GM12878 (cell line): ENCODE data around the gene LSM10. TPM values are rescaled to one million over a fixed set of nuclear protein-coding genes. Genes with fewer than 3 reads are reported as not detected.

Source experiments
- ATAC-seq: fragments of 200-7000 bp; cut with Tn5 transposase; 3 replicates; pipeline ENCODE4 v1.9.1; 2020; ENCODE audit warnings: mild to moderate bottlenecking, moderate library complexity
- BruUV-seq: library from RNA; stranded (reverse); fragments of 400-500 nt; replicated peaks from 2 replicates; lab custom pipeline; 2021; lab: Mats Ljungman, UMichigan
- CTCF ChIA-PET: fragments of 300-600 bp; sonication (Branson Sonifier 250); formaldehyde crosslinking; extraction: SDS; loops from one replicate; lab custom pipeline; 2021; ENCODE audit warnings: inconsistent platforms; lab: Yijun Ruan, JAX
- POLR2A ChIA-PET: fragments of 350-600 bp; formaldehyde crosslinking; extraction: SDS; loops from one replicate; lab custom pipeline; 2021; ENCODE audit warnings: inconsistent platforms; lab: Charles Lee
- RAD21 ChIA-PET: fragments of 300-600 bp; sonication (Branson Sonifier 250); formaldehyde crosslinking; loops from one replicate; lab custom pipeline; 2023; ENCODE audit warnings: antibody characterized with exemption; ENCODE audit not compliant: unreplicated experiment; lab: Charles Lee
- SMC1A ChIA-PET: fragments of 300-600 bp; sonication (Branson Sonifier 250); formaldehyde crosslinking; loops from one replicate; lab custom pipeline; 2023; ENCODE audit not compliant: unreplicated experiment, uncharacterized antibody; lab: Charles Lee
- DNase-seq: peaks from one replicate; pipeline ENCODE4 v3.0.0-alpha.2; 2011; ENCODE audit warnings: low read depth, low spot score
- FAIRE-seq: peaks from 3 replicates; lab custom pipeline; 2011; peaks lifted over from hg19 to GRCh38; lab: Jason Lieb, UNC
- H2AFZ ChIP-seq: 2 replicates; pipeline ENCODE4 v1.6.0; 2011; ENCODE audit warnings: low read depth, low read length, control low read depth; ENCODE audit not compliant: control insufficient read depth
- H3K27ac ChIP-seq: 2 replicates; pipeline ENCODE4 v1.5.1; 2011; ENCODE audit warnings: control low read depth; ENCODE audit not compliant: control insufficient read depth, insufficient read depth
- H3K27me3 ChIP-seq, 2 experiments: replicated peaks in 1 of 2; 2 replicates each; pipeline versions ENCODE4 v1.6.0 to v1.6.1; 2011; ENCODE audit warnings: low read length in 1 of 2; ENCODE audit not compliant: control insufficient read depth in 2 of 2, insufficient read depth in 2 of 2
- H3K36me3 ChIP-seq, 2 experiments: 2 replicates each; pipeline ENCODE4 v1.5.1; 2011; ENCODE audit warnings: low read length in 1 of 2; ENCODE audit not compliant: control insufficient read depth in 2 of 2, insufficient read depth in 2 of 2
- H3K4me1 ChIP-seq: 2 replicates; pipeline ENCODE4 v1.6.1; 2011; ENCODE audit warnings: mild to moderate bottlenecking, low read length, moderate library complexity, mixed read lengths; ENCODE audit not compliant: control insufficient read depth, insufficient read depth
- H3K4me2 ChIP-seq: 2 replicates; pipeline ENCODE4 v1.6.0; 2011; ENCODE audit warnings: control low read depth; ENCODE audit not compliant: control insufficient read depth, insufficient read depth
- H3K4me3 ChIP-seq: fragments of 200-600 bp; sonication (generic); 2 replicates; pipeline ENCODE4 v1.5.1; 2016
- H3K79me2 ChIP-seq: 2 replicates; pipeline ENCODE4 v1.6.0; 2011; ENCODE audit warnings: low read length; ENCODE audit not compliant: control insufficient read depth, insufficient read depth
- H3K9ac ChIP-seq: 2 replicates; pipeline ENCODE4 v1.8.0; 2011; ENCODE audit warnings: low read length, control low read depth, mixed read lengths; ENCODE audit not compliant: control insufficient read depth, insufficient read depth
- H3K9me3 ChIP-seq: replicated peaks from 3 replicates; pipeline ENCODE4 v1.5.1; 2011; ENCODE audit warnings: mild to moderate bottlenecking, low read length; ENCODE audit not compliant: control insufficient read depth, insufficient read depth
- H4K20me1 ChIP-seq: 2 replicates; pipeline ENCODE4 v1.6.0; 2011; ENCODE audit not compliant: control insufficient read depth, insufficient read depth
- CEBPZ ChIP-seq: fragments of 150-350 bp; IDR thresholded peaks from 2 replicates; pipeline ENCODE4 v1.6.1; 2016; ENCODE audit warnings: low read depth, low read length
- ESRRA ChIP-seq: IDR thresholded peaks from 2 replicates; pipeline ENCODE4 v1.6.1; 2012; ENCODE audit warnings: mild to moderate bottlenecking, low read length, improper control_type of control experiment
- FOS ChIP-seq: IDR thresholded peaks from 3 replicates; pipeline ENCODE4 v1.6.1; 2011; ENCODE audit warnings: borderline replicate concordance; ENCODE audit not compliant: insufficient read length; ENCODE audit errors: extremely low read depth
- PKNOX1 ChIP-seq: fragments of 450-650 bp; IDR thresholded peaks from 2 replicates; pipeline ENCODE4 v1.6.1; 2016; ENCODE audit warnings: mild to moderate bottlenecking
- PML ChIP-seq: IDR thresholded peaks from 2 replicates; pipeline ENCODE4 v1.6.1; 2012; ENCODE audit warnings: low read length, inconsistent platforms
- RB1 ChIP-seq: fragments of 450-650 bp; formaldehyde crosslinking; IDR thresholded peaks from 2 replicates; pipeline ENCODE4 v1.6.1; 2017; ENCODE audit warnings: mild to moderate bottlenecking, borderline replicate concordance
- REST ChIP-seq: IDR thresholded peaks from 2 replicates; pipeline ENCODE4 v1.6.1; 2012; ENCODE audit warnings: mild to moderate bottlenecking, low read depth, low read length
- USF1 ChIP-seq: IDR thresholded peaks from 2 replicates; pipeline ENCODE4 v1.6.1; 2011; ENCODE audit warnings: borderline replicate concordance, low read depth, mild to moderate bottlenecking, moderate library complexity, mixed read lengths, low read length; ENCODE audit not compliant: insufficient read depth; ENCODE audit errors: extremely low read length
- WGBS: methylation state at CpG from one replicate; pipeline ENCODE4 v1.1.6; 2016; ENCODE audit warnings: low lambda C conversion rate; ENCODE audit not compliant: insufficient replicate concordance, insufficient coverage; ENCODE audit errors: missing lambda C conversion rate; 5-methylcytosine and 5-hydroxymethylcytosine counted together
- in situ Hi-C: fragments of 300-500 bp; cut with MboI; formaldehyde crosslinking; loops from 9 replicates; pipeline ENCODE4 v1.14.3; 2018; ENCODE audit warnings: mixed read lengths
- intact Hi-C: fragments of 100-400 bp; cut with micrococcal nuclease; formaldehyde crosslinking; loops from one replicate; pipeline ENCODE4 v1.14.2; 2022; ENCODE audit not compliant: unreplicated experiment
- polyA plus RNA-seq, 11 experiments: library from polyadenylated mRNA; depleted of rRNA in 4 of 11; unstranded in 6 of 11; stranded (reverse) in 5 of 11; fragments of >200 nt; fragmentation: Nextera tagmentation in 4 of 11; fragmentation: Illumina TruSeq in 1 of 11; extraction: Ambion mirVana in 4 of 11; extraction: Trizol in 1 of 11; gene quantifications; 1 replicate in 1 of 11; 2 replicates in 10 of 11; pipeline versions ENCODE4 v1.2.1 to v1.2.3, GENCODE V29; 2011 to 2016; ENCODE audit warnings: inconsistent platforms in 2 of 11, missing spikeins in 2 of 11, low read depth in 1 of 11
- total RNA-seq, 4 experiments: library from RNA; depleted of rRNA in 3 of 4; stranded (reverse); fragments of >200 nt in 3 of 4; fragmentation: Illumina TruSeq in 1 of 4; extraction: Trizol in 1 of 4; gene quantifications; 2 replicates each; pipeline versions ENCODE4 v1.2.1 to v1.2.3, GENCODE V29; 2013 to 2021

Gene LSM10
- total and polyA plus RNA-seq, 10 of the 15 experiments (the other 5 are each of a cell fraction or from before 2014, with no cell fraction given) = 13.1 to 103 (median 57.5) TPM

- Histone ChIP-seq H3K4me3 (no peak overlapping the region), H3K4me2 (no peak overlapping the region), H3K79me2 (no peaks in the 10 kb centered on the region), H3K9me3 (no peaks in the 10 kb centered on the region), H3K9ac (no peak overlapping the region), H3K27ac (no peak overlapping the region), H2AFZ (no peak overlapping the region), H3K27me3 (no peaks in the 10 kb centered on the region), H3K4me1 (no peaks in the 10 kb centered on the region), H3K36me3 (no peaks in the 10 kb centered on the region), H4K20me1 (no peaks in the 10 kb centered on the region)
- in situ Hi-C loops = no loop called here
- ATAC-seq (no peak), DNase-seq (no peak), FAIRE-seq (no peak)
- TF ChIP-seq ESRRA = no peak
- no peak for TF ChIP-seq FOS
- no peak for TF ChIP-seq USF1
- no peak for TF ChIP-seq RB1
- TF ChIP-seq CEBPZ = no peak
- no peak for TF ChIP-seq REST
- TF ChIP-seq PKNOX1 = no peak
- no peak for TF ChIP-seq PML
- ChIA-PET SMC1A (no interaction called here), POLR2A (no interaction called here), CTCF (no interaction called here), RAD21 (no interaction called here)
- intact Hi-C loops = no loop called here
- WGBS = 81% methylated on average over 4 of the region's 4 CpGs
- no TSS peak for BruUV-seq
Observed at GRCh38 chr1:36432616-36433015, 34.9 kb upstream of the LSM10 start.
